Ishikawa (cell line): ENCODE results near the gene VAV1.

Source experiments
- CEBPB ChIP-seq: IDR thresholded peaks from 2 replicates; pipeline ENCODE4 v1.6.1; 2012
- CREB1 ChIP-seq: IDR thresholded peaks from 2 replicates; pipeline ENCODE4 v1.6.1; 2012; ENCODE audit warnings: low read depth
- EGR1 ChIP-seq: IDR thresholded peaks from 2 replicates; pipeline ENCODE4 v1.6.1; 2012
- EP300 ChIP-seq: IDR thresholded peaks from 2 replicates; pipeline ENCODE4 v1.6.1; 2012; ENCODE audit warnings: borderline replicate concordance
- FOXM1 ChIP-seq: IDR thresholded peaks from 2 replicates; pipeline ENCODE4 v1.6.1; 2012; ENCODE audit warnings: low read depth, borderline replicate concordance
- NFIC ChIP-seq: IDR thresholded peaks from 2 replicates; pipeline ENCODE4 v1.6.1; 2012
- RAD21 ChIP-seq: IDR thresholded peaks from 2 replicates; pipeline ENCODE4 v1.6.1; 2012; ENCODE audit warnings: low read depth
- REST ChIP-seq: IDR thresholded peaks from 2 replicates; pipeline ENCODE4 v1.6.1; 2012; ENCODE audit warnings: low read depth, mild to moderate bottlenecking
- TAF1 ChIP-seq: IDR thresholded peaks from 2 replicates; pipeline ENCODE4 v1.6.1; 2012; ENCODE audit warnings: low read depth, mild to moderate bottlenecking
- TCF12 ChIP-seq: IDR thresholded peaks from 2 replicates; pipeline ENCODE4 v1.6.1; 2012; ENCODE audit warnings: low read depth
- TEAD4 ChIP-seq: IDR thresholded peaks from 2 replicates; pipeline ENCODE4 v1.6.1; 2012
- YY1 ChIP-seq: IDR thresholded peaks from 2 replicates; pipeline ENCODE4 v1.6.1; 2012; ENCODE audit warnings: low read depth
- ZBTB7A ChIP-seq: IDR thresholded peaks from 2 replicates; pipeline ENCODE4 v1.6.1; 2012; ENCODE audit warnings: low read depth
- TF ChIP-seq, protein P1 (sequence below): IDR thresholded peaks from 2 replicates; pipeline ENCODE4 v1.6.1; 2012
- TF ChIP-seq, protein P2 (sequence below): IDR thresholded peaks from 2 replicates; pipeline ENCODE4 v1.6.1; 2012

The VAV1 gene

GRCh38 chr19:6837525-6837924 is 65.0 kb downstream of the VAV1 start:
- TF ChIP-seq CREB1 (no peak), ZBTB7A (no peak), TEAD4 (no peak), YY1 (no peak), NFIC (no peak)

DNA sequence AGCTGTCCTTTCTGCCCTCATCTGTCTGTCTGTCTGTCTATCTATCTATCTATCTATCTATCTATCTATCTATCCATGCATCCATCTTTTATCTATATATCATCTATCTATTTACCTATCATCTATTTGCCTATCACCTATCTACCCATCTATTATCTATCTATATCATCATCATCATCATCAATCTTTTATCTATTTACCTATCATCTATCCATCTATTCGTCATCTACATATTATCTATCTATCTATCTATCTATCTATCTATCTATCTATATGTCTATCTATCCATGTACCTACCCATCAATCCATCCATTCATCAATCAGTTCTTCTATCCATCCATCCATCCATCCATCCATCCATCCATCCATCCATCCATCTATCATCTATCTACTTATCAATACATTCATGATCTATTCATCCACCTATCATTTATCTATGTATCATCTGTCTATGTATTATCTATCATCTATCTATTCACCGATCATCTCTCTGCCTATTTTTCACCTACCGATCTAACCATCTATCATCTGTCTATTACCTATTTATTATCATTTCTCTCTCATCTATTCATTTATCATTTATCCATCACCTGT is 65.7 kb downstream of the VAV1 start:
- no peak for TF ChIP-seq ZBTB7A

DNA sequence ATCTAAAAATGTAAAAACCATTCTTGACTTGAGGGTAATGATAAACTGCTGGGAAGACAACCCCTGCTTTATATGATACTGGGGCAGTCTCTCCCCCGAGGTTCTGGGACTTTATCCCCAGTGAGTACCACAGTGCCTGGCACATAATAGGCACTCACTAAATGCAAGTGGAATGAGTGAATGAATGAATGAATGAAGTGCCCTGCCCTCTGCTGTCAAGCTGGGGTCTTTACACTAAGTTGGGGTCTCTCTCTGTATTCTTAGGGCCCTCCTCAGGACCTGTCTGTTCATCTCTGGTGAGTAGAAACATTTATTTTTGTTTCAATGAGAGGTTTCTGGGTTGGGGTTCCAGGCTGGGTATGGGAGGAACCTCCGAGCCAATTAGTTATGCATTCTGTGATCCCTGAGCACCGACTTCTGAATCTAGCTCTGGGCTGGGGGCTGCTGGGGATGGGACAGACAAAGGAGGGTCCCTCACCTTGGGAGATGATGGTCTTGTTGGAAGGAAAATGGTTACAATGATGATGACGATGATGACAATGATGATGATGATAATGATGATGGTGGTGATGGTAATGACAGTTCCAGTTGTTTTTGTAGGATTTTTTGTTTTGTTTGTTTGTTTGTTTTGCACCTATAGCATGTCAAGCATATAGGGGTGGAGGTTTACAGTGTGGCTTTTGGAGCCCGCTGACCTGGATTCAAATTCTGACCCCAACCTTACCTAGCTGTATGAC is 70.5 kb downstream of the VAV1 start:
- no peak for TF ChIP-seq TEAD4
- TF ChIP-seq REST, result no peak
- TF ChIP-seq EP300, result no peak
- TF ChIP-seq TCF12, result no peak
- TF ChIP-seq ZBTB7A, result no peak
- TF ChIP-seq, protein P1, sequence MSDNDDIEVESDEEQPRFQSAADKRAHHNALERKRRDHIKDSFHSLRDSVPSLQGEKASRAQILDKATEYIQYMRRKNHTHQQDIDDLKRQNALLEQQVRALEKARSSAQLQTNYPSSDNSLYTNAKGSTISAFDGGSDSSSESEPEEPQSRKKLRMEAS, result no peak
- TF ChIP-seq, protein P2, sequence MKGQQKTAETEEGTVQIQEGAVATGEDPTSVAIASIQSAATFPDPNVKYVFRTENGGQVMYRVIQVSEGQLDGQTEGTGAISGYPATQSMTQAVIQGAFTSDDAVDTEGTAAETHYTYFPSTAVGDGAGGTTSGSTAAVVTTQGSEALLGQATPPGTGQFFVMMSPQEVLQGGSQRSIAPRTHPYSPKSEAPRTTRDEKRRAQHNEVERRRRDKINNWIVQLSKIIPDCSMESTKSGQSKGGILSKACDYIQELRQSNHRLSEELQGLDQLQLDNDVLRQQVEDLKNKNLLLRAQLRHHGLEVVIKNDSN, result no peak
- no peak for TF ChIP-seq RAD21
- TF ChIP-seq NFIC, result no peak
- no peak for TF ChIP-seq TAF1
- TF ChIP-seq EGR1, result no peak
- TF ChIP-seq FOXM1, result no peak
- TF ChIP-seq YY1, result no peak
- TF ChIP-seq CREB1, result no peak
- no peak for TF ChIP-seq CEBPB

DNA sequence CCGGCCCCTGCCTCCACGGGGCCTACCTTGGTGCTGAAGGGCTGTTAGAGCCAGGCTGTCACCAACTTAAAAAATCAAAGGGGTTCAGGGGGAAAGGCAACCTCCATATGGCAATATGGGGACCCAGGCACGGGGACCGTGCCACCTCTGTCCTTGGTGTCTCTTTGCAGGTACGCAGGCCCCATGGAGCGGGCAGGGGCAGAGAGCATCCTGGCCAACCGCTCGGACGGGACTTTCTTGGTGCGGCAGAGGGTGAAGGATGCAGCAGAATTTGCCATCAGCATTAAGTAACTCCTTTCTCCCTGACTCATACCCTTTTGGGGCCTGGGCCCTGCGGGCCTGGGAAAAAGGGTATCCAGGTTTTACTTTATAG is 75.3 kb downstream of the VAV1 start:
- TF ChIP-seq ZBTB7A, result no peak
- TF ChIP-seq TCF12, result no peak
- TF ChIP-seq YY1, result no peak

DNA sequence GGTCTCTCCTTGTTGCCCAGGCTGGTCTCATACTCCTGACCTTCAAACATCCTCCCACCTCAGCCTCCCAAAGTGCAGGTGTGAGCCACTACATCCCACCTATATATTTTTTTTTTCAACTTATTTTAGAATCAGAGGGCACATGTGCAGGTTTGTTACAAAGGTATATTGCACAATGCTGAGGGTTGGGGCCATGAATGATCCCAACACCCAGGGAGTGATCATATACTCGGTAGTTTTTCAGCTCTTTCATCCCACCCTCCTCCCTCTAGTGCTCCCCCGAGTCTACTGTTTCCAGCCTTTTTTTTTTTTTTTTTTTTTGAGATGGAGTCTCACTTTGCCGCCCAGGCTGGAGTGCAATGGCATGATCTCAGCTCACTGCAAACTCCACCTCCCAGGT is 76.5 kb downstream of the VAV1 start:
- TF ChIP-seq RAD21, result no peak
- TF ChIP-seq CEBPB, result no peak
- no peak for TF ChIP-seq CREB1
- TF ChIP-seq FOXM1, result no peak
- TF ChIP-seq TEAD4, result no peak
- no peak for TF ChIP-seq EGR1
- TF ChIP-seq, protein P1, result no peak
- TF ChIP-seq TAF1, result no peak
- no peak for TF ChIP-seq ZBTB7A
- TF ChIP-seq TCF12, result no peak
- no peak for TF ChIP-seq NFIC
- TF ChIP-seq EP300, result no peak
- TF ChIP-seq REST, result no peak
- TF ChIP-seq, protein P2, result no peak
- TF ChIP-seq YY1, result no peak

DNA sequence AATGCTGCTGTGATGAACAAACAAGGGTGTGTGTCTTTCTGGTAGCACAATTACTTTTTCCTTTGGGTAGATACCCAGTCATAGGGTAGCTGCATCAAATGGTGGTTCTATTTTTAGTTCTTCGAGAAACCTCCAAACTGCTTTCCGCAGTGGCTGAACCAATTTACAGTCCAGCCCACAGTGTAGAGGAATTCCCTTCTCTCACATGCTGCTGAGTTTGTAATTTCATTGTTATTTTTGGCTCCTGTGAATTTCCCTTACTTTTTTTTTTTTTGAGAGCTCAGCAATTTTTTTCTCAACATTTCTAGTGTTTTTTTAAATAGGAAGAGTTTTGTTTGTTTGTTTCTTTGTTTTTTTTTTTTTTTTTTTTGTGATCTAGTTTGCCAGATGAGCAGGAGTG is 77.4 kb downstream of the VAV1 start:
- TF ChIP-seq CREB1 (no peak), ZBTB7A (no peak), CEBPB (no peak), TEAD4 (no peak), NFIC (no peak), EP300 (no peak), TAF1 (no peak), REST (no peak)
- TF ChIP-seq, protein P1, result no peak
- TF ChIP-seq, protein P2, result no peak
